Breast epithelium (tissue), 3 donors: Measurements from ENCODE around the gene FAS.

Source experiments
- POLR2AphosphoS5 ChIP-seq, 3 donors: sonication (generic); formaldehyde crosslinking; IDR thresholded peaks; one replicate each; pipeline ENCODE4 v1.6.1; 2017; ENCODE audit warnings: antibody characterized with exemption in 3 of 3
- TF ChIP-seq, protein P1 (sequence below), 3 donors: fragments of 450-650 bp; IDR thresholded peaks; one replicate each; pipeline ENCODE4 v1.5.1; 2016 to 2017; ENCODE audit warnings: antibody characterized with exemption in 3 of 3, mild to moderate bottlenecking in 3 of 3, moderate library complexity in 3 of 3

DNA sequence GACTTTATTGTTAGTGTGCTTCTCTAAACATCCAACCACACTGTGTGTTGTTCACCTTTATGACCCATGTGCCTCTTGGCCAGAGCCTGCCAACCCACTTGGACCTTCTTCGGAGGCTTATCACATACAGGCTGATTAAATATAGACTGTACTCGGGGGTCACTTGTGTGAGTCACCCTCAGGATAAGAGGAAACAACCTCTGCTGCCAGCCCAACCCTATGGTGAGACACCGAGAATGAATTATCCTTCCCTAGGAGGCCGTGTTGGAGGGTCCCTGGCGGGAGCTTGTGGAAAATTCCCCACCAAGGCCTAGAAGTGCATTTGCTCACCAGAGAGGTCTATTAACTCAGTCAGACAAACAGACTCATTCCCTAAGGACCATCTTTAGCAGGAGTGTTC, 63.0 kb downstream of the FAS start:
- TF ChIP-seq, protein P1, sequence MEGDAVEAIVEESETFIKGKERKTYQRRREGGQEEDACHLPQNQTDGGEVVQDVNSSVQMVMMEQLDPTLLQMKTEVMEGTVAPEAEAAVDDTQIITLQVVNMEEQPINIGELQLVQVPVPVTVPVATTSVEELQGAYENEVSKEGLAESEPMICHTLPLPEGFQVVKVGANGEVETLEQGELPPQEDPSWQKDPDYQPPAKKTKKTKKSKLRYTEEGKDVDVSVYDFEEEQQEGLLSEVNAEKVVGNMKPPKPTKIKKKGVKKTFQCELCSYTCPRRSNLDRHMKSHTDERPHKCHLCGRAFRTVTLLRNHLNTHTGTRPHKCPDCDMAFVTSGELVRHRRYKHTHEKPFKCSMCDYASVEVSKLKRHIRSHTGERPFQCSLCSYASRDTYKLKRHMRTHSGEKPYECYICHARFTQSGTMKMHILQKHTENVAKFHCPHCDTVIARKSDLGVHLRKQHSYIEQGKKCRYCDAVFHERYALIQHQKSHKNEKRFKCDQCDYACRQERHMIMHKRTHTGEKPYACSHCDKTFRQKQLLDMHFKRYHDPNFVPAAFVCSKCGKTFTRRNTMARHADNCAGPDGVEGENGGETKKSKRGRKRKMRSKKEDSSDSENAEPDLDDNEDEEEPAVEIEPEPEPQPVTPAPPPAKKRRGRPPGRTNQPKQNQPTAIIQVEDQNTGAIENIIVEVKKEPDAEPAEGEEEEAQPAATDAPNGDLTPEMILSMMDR (IDR thresholded peaks at IDR 0.05), result no peak
- no peak for TF ChIP-seq POLR2AphosphoS5 (IDR thresholded peaks at IDR 0.05)
